ENCODE results near the gene SLC20A1.

The SLC20A1 gene

GRCh38 chr2:112636605-112637288, 9.0 kb upstream of the SLC20A1 start:
- H3K4me3 ChIP-seq (ENCODE audit: insufficient read depth, low read depth, low read length): no peak overlapping the region
- 84% methylated on average over 7 of the region's 7 CpGs for WGBS, 2 experiments
- no peaks in the 10 kb centered on the region for H3K27me3 ChIP-seq (ENCODE audit: control insufficient read depth, insufficient read depth, low read length, poor library complexity, severe bottlenecking)
- H3K9me3 ChIP-seq (ENCODE audit: control insufficient read depth, low read length): no peaks in the 10 kb centered on the region
- peaks cover 3% of the 10 kb centered on the region for H3K4me1 ChIP-seq (ENCODE audit: control insufficient read depth, insufficient read depth, low read length)
- H3K36me3 ChIP-seq (ENCODE audit: control insufficient read depth, insufficient read depth, low read length): no peaks in the 10 kb centered on the region
- no peak overlapping the region for H3K27ac ChIP-seq (ENCODE audit: insufficient read depth, low read depth, low read length, poor library complexity, severe bottlenecking)

- Histone ChIP-seq H3K36me3 (ENCODE audit: control insufficient read depth, insufficient read depth, low read length) (no peaks in the 10 kb centered on the region), H3K4me1 (ENCODE audit: control insufficient read depth, insufficient read depth, low read length) (no peaks in the 10 kb centered on the region), H3K9me3 (ENCODE audit: control insufficient read depth, low read length) (no peaks in the 10 kb centered on the region), H3K27me3 (ENCODE audit: control insufficient read depth, insufficient read depth, low read length, poor library complexity, severe bottlenecking) (no peaks in the 10 kb centered on the region), H3K27ac (ENCODE audit: insufficient read depth, low read depth, low read length, poor library complexity, severe bottlenecking) (no peak overlapping the region), H3K4me3 (ENCODE audit: insufficient read depth, low read depth, low read length) (no peak overlapping the region)
- 92 to 100% methylated on average over 2 to 4 of the region's 4 CpGs for WGBS, 2 experiments
Measured at GRCh38 chr2:112637289-112637660, 8.5 kb upstream of the SLC20A1 start.

- WGBS, 2 experiments: 93 to 97% methylated on average over 3 of the region's 3 CpGs
- H3K27me3 ChIP-seq (ENCODE audit: control insufficient read depth, insufficient read depth, low read length, poor library complexity, severe bottlenecking): peaks cover 21% of the 10 kb centered on the region
Measured at GRCh38 chr2:112639936-112640335, 5.8 kb upstream of the SLC20A1 start.

GRCh38 chr2:112640467-112640799, 5.3 kb upstream of the SLC20A1 start:
- H3K27me3 ChIP-seq (ENCODE audit: control insufficient read depth, insufficient read depth, low read length, poor library complexity, severe bottlenecking): peaks cover 24% of the 10 kb centered on the region
- H3K9me3 ChIP-seq (ENCODE audit: control insufficient read depth, low read length): no peaks in the 10 kb centered on the region
- H3K4me1 ChIP-seq (ENCODE audit: control insufficient read depth, insufficient read depth, low read length): peaks cover 8% of the 10 kb centered on the region
- H3K27ac ChIP-seq (ENCODE audit: insufficient read depth, low read depth, low read length, poor library complexity, severe bottlenecking): no peak overlapping the region
- 87 to 92% methylated on average over 2 of the region's 2 CpGs for WGBS, 2 experiments
- no peaks in the 10 kb centered on the region for H3K36me3 ChIP-seq (ENCODE audit: control insufficient read depth, insufficient read depth, low read length)
- no peak overlapping the region for H3K4me3 ChIP-seq (ENCODE audit: insufficient read depth, low read depth, low read length)

More at GRCh38 chr2:112639936-112640335, 5.8 kb upstream of the SLC20A1 start:
- H3K9me3 ChIP-seq (ENCODE audit: control insufficient read depth, low read length): no peaks in the 10 kb centered on the region
- H3K4me3 ChIP-seq (ENCODE audit: insufficient read depth, low read depth, low read length): no peak overlapping the region
- no peaks in the 10 kb centered on the region for H3K36me3 ChIP-seq (ENCODE audit: control insufficient read depth, insufficient read depth, low read length)
- peaks cover 8% of the 10 kb centered on the region for H3K4me1 ChIP-seq (ENCODE audit: control insufficient read depth, insufficient read depth, low read length)
- no peak overlapping the region for H3K27ac ChIP-seq (ENCODE audit: insufficient read depth, low read depth, low read length, poor library complexity, severe bottlenecking)

GRCh38 chr2:112640800-112641675, 4.7 kb upstream of the SLC20A1 start:
- Histone ChIP-seq H3K9me3 (ENCODE audit: control insufficient read depth, low read length) (no peaks in the 10 kb centered on the region), H3K36me3 (ENCODE audit: control insufficient read depth, insufficient read depth, low read length) (no peaks in the 10 kb centered on the region), H3K4me3 (ENCODE audit: insufficient read depth, low read depth, low read length) (no peak overlapping the region), H3K27ac (ENCODE audit: insufficient read depth, low read depth, low read length, poor library complexity, severe bottlenecking) (no peak overlapping the region), H3K4me1 (ENCODE audit: control insufficient read depth, insufficient read depth, low read length) (peaks cover 8% of the 10 kb centered on the region), H3K27me3 (ENCODE audit: control insufficient read depth, insufficient read depth, low read length, poor library complexity, severe bottlenecking) (peaks cover 24% of the 10 kb centered on the region)
- WGBS, 2 experiments: 84 to 89% methylated on average over 8 of the region's 8 CpGs

- H3K27ac ChIP-seq (ENCODE audit: insufficient read depth, low read depth, low read length, poor library complexity, severe bottlenecking): no peak overlapping the region
Measured at GRCh38 chr2:112641701-112642100, 4.0 kb upstream of the SLC20A1 start.

GRCh38 chr2:112642561-112642960, 3.2 kb upstream of the SLC20A1 start:
- Histone ChIP-seq H3K9me3 (ENCODE audit: control insufficient read depth, low read length) (no peaks in the 10 kb centered on the region), H3K27me3 (ENCODE audit: control insufficient read depth, insufficient read depth, low read length, poor library complexity, severe bottlenecking) (peaks cover 24% of the 10 kb centered on the region), H3K4me3 (ENCODE audit: insufficient read depth, low read depth, low read length) (no peak overlapping the region), H3K4me1 (ENCODE audit: control insufficient read depth, insufficient read depth, low read length) (peaks cover 8% of the 10 kb centered on the region), H3K36me3 (ENCODE audit: control insufficient read depth, insufficient read depth, low read length) (no peaks in the 10 kb centered on the region), H3K27ac (ENCODE audit: insufficient read depth, low read depth, low read length, poor library complexity, severe bottlenecking) (no peak overlapping the region)
- 92 to 93% methylated on average over 5 of the region's 5 CpGs for WGBS, 2 experiments

More at GRCh38 chr2:112641701-112642100, 4.0 kb upstream of the SLC20A1 start:
- peaks cover 24% of the 10 kb centered on the region for H3K27me3 ChIP-seq (ENCODE audit: control insufficient read depth, insufficient read depth, low read length, poor library complexity, severe bottlenecking)
- no peaks in the 10 kb centered on the region for H3K9me3 ChIP-seq (ENCODE audit: control insufficient read depth, low read length)
- peaks cover 8% of the 10 kb centered on the region for H3K4me1 ChIP-seq (ENCODE audit: control insufficient read depth, insufficient read depth, low read length)
- H3K4me3 ChIP-seq (ENCODE audit: insufficient read depth, low read depth, low read length): no peak overlapping the region
- WGBS, 2 experiments: 58 to 67% methylated on average over 2 of the region's 2 CpGs
- H3K36me3 ChIP-seq (ENCODE audit: control insufficient read depth, insufficient read depth, low read length): no peaks in the 10 kb centered on the region

GRCh38 chr2:112642966-112643365, 2.8 kb upstream of the SLC20A1 start:
- no peak overlapping the region for H3K27ac ChIP-seq (ENCODE audit: insufficient read depth, low read depth, low read length, poor library complexity, severe bottlenecking)
- 91 to 94% methylated on average over 7 of the region's 7 CpGs for WGBS, 2 experiments

GRCh38 chr2:112643488-112643887, 2.3 kb upstream of the SLC20A1 start:
- peaks cover 8% of the 10 kb centered on the region for H3K4me1 ChIP-seq (ENCODE audit: control insufficient read depth, insufficient read depth, low read length)
- 79 to 81% methylated on average over 3 of the region's 3 CpGs for WGBS, 2 experiments
- no peak overlapping the region for H3K27ac ChIP-seq (ENCODE audit: insufficient read depth, low read depth, low read length, poor library complexity, severe bottlenecking)
- H3K4me3 ChIP-seq (ENCODE audit: insufficient read depth, low read depth, low read length): no peak overlapping the region
- H3K27me3 ChIP-seq (ENCODE audit: control insufficient read depth, insufficient read depth, low read length, poor library complexity, severe bottlenecking): peaks cover 24% of the 10 kb centered on the region
- H3K36me3 ChIP-seq (ENCODE audit: control insufficient read depth, insufficient read depth, low read length): no peaks in the 10 kb centered on the region
- H3K9me3 ChIP-seq (ENCODE audit: control insufficient read depth, low read length): no peaks in the 10 kb centered on the region

More at GRCh38 chr2:112642966-112643365, 2.8 kb upstream of the SLC20A1 start:
- Histone ChIP-seq H3K9me3 (ENCODE audit: control insufficient read depth, low read length) (no peaks in the 10 kb centered on the region), H3K4me3 (ENCODE audit: insufficient read depth, low read depth, low read length) (no peak overlapping the region), H3K4me1 (ENCODE audit: control insufficient read depth, insufficient read depth, low read length) (peaks cover 8% of the 10 kb centered on the region), H3K27me3 (ENCODE audit: control insufficient read depth, insufficient read depth, low read length, poor library complexity, severe bottlenecking) (peaks cover 24% of the 10 kb centered on the region), H3K36me3 (ENCODE audit: control insufficient read depth, insufficient read depth, low read length) (no peaks in the 10 kb centered on the region)

- Histone ChIP-seq H3K4me1 (ENCODE audit: control insufficient read depth, insufficient read depth, low read length) (peaks cover 8% of the 10 kb centered on the region), H3K27me3 (ENCODE audit: control insufficient read depth, insufficient read depth, low read length, poor library complexity, severe bottlenecking) (peaks cover 24% of the 10 kb centered on the region), H3K4me3 (ENCODE audit: insufficient read depth, low read depth, low read length) (peak overlapping the region; percentile 90), H3K27ac (ENCODE audit: insufficient read depth, low read depth, low read length, poor library complexity, severe bottlenecking) (no peak overlapping the region), H3K36me3 (ENCODE audit: control insufficient read depth, insufficient read depth, low read length) (no peaks in the 10 kb centered on the region), H3K9me3 (ENCODE audit: control insufficient read depth, low read length) (no peaks in the 10 kb centered on the region)
- 54 to 61% methylated on average over 10 to 11 of the region's 11 CpGs for WGBS, 2 experiments
Measured at GRCh38 chr2:112644155-112644932, 1.4 kb upstream of the SLC20A1 start.
